Astrocyte of the spinal cord (primary cell): ENCODE data around the gene A2ML1.

Experiments
- DNase-seq: peaks from one replicate; pipeline ENCODE4 v3.0.0; 2011; ENCODE audit warnings: low read depth, low spot score
- H3K4me3 ChIP-seq: 2 replicates; pipeline ENCODE4 v1.5.1; 2011; ENCODE audit warnings: low read depth, mild to moderate bottlenecking, low read length, moderate library complexity
- in situ Hi-C: cut with HindIII; loops from 2 replicates; pipeline ENCODE4 v1.10.0; 2017; ENCODE audit warnings: low sequenced_read_pairs
- TF ChIP-seq, protein P1 (sequence below): IDR thresholded peaks from 2 replicates; pipeline ENCODE4 v1.5.1; 2012; ENCODE audit warnings: low read depth, mild to moderate bottlenecking, low read length, inconsistent platforms

Gene A2ML1

DNA sequence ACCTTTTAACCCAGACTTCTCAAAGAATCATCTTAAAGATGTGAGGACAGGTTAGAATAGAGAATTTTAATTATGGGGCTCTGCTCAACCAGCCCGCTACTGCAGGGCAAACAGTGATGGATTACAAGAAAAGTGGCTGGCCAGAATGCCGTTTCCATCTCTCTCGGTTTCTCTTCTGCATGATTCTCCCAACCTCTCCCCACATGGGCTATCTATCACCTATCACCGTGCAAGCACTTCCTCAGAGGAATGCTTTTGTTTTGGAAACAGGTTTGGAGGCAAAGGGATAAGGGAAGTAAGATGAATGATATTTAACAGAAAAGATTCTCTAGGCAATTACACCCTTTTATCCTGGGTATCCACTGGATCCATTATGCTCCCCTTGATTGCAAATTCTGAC is 54.5 kb downstream of the A2ML1 start:
- DNase-seq, result no peak
- TF ChIP-seq, protein P1, sequence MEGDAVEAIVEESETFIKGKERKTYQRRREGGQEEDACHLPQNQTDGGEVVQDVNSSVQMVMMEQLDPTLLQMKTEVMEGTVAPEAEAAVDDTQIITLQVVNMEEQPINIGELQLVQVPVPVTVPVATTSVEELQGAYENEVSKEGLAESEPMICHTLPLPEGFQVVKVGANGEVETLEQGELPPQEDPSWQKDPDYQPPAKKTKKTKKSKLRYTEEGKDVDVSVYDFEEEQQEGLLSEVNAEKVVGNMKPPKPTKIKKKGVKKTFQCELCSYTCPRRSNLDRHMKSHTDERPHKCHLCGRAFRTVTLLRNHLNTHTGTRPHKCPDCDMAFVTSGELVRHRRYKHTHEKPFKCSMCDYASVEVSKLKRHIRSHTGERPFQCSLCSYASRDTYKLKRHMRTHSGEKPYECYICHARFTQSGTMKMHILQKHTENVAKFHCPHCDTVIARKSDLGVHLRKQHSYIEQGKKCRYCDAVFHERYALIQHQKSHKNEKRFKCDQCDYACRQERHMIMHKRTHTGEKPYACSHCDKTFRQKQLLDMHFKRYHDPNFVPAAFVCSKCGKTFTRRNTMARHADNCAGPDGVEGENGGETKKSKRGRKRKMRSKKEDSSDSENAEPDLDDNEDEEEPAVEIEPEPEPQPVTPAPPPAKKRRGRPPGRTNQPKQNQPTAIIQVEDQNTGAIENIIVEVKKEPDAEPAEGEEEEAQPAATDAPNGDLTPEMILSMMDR, result no peak
- in situ Hi-C loops, result no loop called here
- H3K4me3 ChIP-seq, result no peak overlapping the region

DNA sequence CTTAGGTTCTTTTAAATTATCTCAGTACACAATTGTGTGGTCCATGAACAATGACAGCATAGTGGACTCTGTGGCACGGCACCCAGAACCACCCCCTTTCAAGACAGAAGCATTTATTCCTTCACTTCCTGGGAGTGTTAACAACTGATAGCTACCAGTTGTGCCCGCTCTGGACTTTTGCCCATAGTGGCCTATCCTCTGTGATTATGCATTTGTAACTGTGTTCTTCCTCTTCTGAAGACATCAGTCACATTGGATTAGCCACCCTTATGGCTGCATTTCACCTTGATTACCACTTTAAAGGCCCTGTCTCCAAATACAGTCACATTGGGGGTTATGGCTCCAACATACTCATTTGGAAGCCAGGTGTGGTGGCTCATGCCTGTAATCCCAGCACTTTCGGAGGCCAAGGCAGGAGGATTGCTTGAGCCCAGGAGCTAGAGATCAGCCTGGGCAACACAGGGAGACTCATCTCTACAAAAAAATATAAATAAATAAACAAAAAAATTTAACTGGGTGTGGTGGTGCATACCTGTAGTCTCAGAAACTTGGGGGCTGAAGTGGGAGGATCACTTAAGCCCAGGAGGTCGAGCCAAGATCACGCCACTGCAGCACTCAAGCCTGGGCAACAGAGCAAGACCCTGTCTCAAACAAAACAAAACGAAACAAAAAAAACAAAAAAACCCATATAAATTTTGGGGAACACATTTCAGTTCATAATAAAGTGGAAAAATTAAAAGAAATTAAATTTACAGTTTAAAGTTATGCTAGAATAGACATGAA is 64.3 kb downstream of the A2ML1 start:
- in situ Hi-C loops, result no loop called here
- no peak overlapping the region for H3K4me3 ChIP-seq
- no peak for DNase-seq
- TF ChIP-seq, protein P1, result no peak

DNA sequence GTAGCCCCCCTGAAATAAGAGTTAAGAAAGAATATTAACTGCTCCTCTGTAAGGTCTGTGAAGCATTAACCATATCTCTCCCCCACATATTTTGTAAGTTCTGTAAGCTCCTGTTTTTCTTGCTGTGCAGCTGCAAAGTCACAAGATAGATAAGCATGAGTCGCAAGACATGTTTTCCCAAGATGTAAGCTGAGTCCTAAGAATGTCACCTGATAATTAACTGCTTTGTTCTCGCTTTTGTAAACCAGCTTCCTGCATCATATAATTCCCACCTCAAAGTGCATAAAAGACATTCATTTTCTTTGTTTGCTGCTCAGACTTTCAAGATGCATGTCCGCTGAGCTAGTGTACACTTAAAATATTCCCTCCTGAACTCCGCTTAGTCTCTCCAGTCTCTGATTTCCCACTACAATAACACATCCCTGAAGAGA is 64.9 kb downstream of the A2ML1 start:
- TF ChIP-seq, protein P1, result no peak
- in situ Hi-C loops, result no loop called here
- no peak for DNase-seq
- H3K4me3 ChIP-seq, result no peak overlapping the region

DNA sequence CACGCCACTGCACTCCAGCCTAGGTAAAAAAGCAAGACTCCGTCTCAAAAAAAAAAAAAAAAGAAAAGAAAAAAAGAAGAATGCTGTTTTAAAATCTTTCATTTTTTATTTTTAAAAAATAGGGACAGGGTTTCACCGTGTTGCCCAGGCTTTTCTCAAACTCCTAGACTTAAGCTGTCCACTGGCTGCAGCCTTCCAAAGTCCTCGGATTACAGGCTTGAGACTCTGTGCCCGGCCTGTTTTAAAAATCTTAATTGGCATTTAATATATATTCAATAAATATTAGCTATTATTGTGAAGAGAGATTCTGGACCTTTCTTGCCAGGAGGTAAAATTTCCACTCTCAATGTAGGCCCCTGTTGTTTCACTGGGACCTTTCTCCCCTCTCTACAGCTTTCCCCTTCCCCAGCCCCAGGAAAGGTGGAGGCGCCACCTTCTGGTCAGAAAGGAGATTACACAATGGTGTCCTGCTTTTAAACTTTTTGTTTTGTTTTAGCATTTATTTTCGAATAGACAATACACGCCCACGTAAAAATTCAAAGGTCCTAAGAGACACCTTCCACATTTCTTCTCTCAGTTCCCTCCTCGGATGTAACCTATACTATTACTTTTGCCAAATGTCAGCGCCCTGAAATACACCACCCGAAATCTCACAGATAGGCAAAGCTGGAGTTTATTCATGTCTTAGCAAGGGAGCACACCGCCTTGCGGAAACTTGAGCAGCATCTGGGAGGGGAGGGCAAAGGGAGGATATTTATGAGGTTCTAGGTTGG is 68.1 kb downstream of the A2ML1 start:
- peak overlapping the region; percentile 45 for H3K4me3 ChIP-seq
- in situ Hi-C loops, result no loop called here
- TF ChIP-seq, protein P1, result peak; percentile 83

DNA sequence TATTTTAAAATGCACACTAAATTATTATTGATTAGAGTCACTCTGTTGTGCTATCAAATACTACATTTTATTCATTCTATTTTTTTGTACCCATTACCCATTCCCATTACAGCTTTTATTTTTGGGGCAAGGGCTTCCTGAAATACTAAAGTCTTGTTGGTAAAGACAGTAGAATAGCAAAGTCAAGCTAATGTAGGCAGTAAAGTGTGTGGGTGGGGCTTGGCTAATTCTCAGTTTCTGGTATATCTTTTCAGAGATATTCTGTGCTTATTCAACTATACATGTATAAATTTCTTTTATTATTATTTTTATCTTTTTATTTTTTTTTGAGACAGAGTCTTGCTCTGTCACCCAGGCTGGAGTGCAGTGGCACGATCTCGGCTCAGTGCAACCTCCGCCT is 69.6 kb downstream of the A2ML1 start:
- in situ Hi-C loops, result no loop called here
- no peak for DNase-seq
- TF ChIP-seq, protein P1, result no peak
- H3K4me3 ChIP-seq, result no peak overlapping the region

More for the DNA sequence above, 68.1 kb downstream of the A2ML1 start:
- DNase-seq, result peak; percentile 54

DNA sequence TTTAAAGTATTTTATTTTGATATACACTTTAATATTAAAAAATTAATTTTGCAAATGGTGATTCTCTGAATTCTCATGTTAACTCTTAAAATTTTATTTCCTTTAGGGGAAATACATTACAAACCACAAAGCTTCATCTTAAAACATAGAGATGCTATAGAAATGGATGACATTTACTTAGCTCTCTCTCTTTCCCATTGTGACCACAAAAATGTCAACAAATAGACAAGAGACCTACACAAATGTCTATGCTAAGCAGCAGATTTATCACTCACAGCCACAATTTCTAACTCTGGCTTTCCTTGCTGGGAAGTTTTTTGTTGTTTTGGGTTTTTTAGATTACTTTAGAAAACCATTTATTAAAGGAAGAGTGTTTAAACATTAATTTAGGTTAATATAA is 72.0 kb downstream of the A2ML1 start:
- in situ Hi-C loops, result no loop called here
- no peak for DNase-seq
- TF ChIP-seq, protein P1, result no peak
- no peak overlapping the region for H3K4me3 ChIP-seq
